HG03460 (cell line): ENCODE data around the gene DCTN2.
"Not testable (repeated sequence)": the region's sequence is repeated elsewhere in the genome, so short reads cannot be mapped to it uniquely, and the experiment has no call there.

Experiments used
- ATAC-seq: cut with Tn5 transposase; IDR thresholded peaks from one replicate; pipeline ENCODE4 v1.9.1; 2021; ENCODE audit not compliant: unreplicated experiment

Gene DCTN2

DNA sequence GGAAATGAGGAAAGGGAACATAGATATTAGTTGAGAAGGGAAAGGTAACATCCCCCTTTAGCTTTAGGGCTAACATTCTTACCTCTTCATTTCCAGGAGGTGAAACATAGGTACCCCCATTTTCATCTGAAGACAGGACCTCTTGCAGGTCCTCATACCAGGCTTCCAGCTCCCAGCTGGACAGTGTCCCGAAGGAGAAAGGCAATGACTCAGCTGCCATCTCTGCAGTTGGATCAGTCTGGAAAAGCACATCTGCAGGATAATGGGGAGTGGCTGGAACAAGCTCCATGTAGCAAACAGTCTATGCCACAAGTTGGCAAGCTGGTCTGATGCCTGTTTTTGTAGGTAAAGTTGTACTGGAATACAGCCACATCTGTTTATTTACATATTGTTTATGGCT, 29.8 kb downstream of the DCTN2 start:
- ATAC-seq, result no peak

DNA sequence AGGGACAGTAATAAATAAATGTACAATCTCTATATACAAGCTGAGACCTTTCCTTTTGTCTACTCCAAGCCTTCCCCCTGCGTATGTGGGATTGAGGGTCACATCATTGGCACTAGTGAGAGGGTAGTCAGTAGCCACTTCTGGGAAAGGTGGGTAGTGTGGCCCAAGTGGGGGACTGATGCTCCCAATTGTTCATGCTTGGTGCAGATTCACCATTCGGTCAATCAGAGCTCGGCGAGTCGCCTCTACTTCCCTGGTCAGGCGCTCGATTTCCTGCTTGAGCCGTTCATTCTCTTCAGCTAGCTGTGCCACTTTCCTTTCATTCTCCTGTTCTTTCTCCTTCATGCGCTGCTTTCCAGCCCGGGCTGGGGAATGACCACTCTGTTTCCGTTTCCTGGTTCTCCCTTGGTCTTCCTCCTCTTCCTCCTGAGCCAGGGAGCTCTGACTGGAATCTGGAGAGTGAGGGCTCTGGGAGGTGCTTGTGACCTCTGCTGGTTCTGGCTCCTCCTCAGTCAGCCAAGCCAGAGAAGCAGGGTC, 30.3 kb downstream of the DCTN2 start:
- no peak for ATAC-seq

DNA sequence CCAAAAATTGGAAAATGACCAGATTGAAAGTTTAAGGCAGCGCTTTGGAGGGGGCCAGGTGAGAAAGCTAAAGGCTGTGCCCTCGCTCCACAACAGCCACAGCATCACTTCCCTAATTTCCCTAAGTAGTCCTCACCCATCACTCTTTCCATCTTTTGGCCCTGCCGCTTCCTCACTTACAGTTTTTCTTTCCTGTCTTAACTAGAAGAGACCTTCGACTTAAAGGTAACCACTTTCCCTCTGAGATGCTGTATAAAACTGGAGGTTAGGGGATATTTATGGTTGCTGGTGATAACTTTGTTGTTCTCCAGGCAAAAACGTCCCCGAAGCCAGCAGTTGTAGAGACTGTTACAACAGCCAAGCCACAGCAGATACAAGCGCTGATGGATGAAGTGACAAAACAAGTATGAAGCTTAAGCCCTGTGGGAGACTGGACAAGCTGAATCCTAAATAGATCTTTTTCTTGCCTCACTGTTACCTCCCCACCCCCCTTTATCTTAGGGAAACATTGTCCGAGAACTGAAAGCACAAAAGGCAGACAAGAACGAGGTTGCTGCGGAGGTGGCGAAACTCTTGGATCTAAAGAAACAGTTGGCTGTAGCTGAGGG, 31.0 kb downstream of the DCTN2 start:
- ATAC-seq, result no peak

DNA sequence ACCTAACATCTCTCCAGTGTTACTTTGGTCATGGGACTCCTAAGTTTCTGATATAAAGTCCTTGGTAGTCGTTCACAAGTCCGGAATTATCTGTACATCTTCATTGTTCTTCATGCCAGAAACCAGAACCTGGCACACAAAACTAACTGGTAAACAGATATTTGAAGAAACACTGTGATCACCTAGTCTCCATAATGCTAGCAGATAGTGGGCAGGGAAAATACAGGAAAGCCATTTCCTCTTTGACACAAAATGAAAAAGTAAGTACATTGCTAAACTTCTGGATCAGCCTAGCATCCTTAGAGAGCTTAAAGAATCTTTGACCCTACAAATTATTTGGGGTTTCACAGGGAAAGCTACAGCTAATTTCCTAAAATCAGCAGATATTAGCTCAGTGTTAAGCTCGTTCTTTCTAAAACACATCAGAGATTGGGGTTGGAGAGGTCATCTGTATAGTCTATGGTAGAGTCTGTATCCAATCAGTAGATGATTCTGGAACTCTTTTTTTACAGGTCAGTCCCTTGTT, 31.5 kb downstream of the DCTN2 start:
- no peak for ATAC-seq

DNA sequence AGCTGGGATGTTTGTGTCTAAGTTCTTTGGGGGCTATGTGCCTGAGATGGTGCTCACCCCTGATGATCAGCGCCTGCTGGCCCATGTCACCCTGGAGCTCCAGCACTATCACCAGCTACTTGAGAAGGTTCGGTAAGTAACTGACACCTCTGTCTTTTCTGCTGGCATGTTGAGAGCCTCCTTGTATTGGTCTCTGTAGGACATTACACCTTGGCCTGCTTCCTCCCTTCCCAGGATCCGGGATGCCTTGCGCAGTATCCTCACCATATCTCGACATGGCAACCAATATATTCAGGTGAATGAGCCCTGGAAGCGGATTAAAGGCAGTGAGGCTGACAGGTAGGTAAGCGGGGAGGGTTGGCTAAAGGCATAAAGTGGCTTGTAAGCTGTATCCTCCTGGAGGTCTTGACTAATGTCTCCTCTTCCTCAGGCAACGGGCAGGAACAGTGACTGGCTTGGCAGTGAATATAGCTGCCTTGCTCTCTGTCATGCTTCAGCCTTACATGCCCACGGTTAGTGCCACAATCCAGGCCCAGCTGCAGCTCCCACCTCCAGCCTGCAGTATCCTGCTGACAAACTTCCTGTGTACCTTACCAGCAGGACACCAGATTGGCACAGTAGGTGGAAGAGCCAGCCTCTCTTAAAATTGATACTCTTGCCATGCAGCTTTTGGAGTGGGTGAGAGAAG, 32.1 kb downstream of the DCTN2 start:
- no peak for ATAC-seq

DNA sequence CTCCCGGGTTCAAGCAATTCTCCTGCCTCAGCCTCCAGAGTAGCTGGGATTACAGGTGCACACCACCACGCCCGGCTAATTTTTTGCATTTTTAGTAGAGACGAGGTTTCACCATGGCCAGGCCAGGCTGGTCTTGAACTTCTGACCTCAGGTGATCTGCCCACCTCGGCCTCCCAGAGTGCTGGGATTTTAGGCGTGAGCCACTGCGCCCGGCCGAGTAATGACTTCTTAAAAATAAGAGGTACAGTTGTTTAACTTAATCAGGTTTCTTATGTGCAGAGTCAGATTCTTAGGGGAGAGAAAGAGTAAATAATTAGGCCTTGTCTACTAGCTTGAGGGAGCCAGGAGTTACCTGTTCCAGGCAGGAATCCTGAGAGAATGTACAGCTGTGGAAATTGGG, 32.7 kb downstream of the DCTN2 start:
- ATAC-seq, result not testable (repeated sequence)

DNA sequence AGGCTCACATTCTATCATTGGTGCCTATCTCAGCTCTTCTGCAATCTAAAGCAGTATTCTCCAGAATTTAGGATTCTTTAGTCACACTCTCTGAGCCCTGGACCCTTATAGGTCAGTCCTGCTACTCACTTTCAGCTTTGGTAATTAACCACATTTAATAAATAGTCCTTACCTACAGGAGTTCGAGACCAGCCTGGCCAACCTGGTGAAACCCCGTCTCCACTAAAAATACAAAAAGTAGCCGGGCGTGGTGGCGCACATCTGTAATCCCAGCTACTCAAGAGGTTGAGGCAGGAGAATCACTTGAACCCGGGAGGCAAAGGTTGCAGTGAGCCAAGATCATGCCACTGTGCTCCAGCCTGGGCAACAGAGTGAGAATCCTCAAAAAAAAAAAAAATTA, 33.3 kb downstream of the DCTN2 start:
- not testable (repeated sequence) for ATAC-seq

DNA sequence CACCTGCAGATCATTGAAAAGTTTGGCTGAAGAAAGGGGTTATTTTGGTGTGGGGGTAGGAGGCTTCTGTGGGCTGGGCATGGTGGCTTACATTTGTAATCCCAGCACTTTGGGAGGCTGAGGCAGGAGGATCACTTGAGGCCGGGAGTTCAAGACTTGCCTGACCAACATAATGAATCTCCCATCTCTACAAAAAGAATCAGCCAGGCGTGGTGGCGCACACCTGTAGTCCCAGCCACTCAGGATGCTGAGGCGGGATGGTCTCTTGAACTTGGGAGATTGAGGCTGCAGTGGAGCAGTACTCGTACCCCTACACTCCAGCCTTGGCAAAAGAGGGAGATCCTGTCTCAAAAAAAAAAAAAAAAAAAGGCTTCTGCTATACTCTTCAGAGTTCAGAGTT, 33.7 kb downstream of the DCTN2 start:
- no peak for ATAC-seq

DNA sequence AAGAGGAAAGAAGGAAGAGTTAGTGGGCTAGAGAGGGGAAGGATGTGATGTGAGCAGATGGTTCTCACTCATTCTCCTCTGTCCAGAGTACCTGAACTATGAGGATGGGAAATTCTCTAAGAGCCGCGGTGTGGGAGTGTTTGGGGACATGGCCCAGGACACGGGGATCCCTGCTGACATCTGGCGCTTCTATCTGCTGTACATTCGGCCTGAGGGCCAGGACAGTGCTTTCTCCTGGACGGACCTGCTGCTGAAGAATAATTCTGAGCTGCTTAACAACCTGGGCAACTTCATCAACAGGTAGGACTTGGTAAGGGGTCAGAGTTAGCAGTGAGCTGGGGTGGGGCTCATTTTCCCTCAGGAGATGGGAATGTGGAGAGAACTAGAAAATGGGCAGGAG, 34.3 kb downstream of the DCTN2 start:
- ATAC-seq, result no peak

DNA sequence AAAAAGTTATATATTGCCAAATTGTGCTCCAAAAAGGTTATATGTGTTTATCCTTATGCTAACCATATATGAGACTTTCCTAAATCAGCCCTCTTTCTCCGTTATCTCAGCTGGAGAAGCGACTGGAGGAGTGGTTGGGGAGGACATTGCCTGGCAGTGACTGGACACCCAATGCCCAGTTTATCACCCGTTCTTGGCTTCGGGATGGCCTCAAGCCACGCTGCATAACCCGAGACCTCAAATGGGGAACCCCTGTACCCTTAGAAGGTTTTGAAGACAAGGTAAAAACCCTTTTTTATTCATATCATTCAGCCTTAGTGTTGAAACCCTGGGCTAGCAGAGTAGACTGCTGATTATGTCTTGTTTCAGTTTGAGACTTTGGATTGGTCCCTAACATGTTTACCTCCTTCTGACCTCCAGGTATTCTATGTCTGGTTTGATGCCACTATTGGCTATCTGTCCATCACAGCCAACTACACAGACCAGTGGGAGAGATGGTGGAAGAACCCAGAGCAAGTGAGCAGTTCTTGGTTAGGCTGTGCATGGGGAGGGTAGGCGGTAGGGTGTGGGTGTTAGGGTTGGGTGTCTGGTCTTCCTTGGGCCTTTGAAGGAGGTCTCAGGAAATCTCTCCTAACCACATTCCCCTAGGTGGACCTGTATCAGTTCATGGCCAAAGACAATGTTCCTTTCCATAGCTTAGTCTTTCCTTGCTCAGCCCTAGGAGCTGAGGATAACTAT, 35.2 kb downstream of the DCTN2 start:
- ATAC-seq, result no peak

DNA sequence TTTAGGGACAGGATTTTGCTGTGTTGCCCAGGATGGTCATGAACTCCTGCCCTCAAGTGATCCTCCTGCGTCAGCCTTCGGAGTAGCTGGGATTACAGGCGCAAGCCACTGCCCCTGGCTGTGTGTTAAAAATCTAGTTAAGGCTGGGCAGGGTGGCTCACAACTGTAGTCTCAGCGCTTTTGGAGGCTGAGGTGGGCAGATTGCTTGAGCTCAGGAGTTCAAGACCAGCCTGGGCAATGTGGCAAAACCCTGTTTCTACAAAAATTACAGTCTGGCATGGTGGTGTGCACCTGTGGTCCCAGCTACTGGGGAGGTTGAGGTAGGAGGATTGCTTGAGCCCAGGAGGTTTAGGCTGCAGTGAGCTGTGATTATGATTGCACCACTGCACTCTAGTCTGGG, 35.8 kb downstream of the DCTN2 start:
- no peak for ATAC-seq

DNA sequence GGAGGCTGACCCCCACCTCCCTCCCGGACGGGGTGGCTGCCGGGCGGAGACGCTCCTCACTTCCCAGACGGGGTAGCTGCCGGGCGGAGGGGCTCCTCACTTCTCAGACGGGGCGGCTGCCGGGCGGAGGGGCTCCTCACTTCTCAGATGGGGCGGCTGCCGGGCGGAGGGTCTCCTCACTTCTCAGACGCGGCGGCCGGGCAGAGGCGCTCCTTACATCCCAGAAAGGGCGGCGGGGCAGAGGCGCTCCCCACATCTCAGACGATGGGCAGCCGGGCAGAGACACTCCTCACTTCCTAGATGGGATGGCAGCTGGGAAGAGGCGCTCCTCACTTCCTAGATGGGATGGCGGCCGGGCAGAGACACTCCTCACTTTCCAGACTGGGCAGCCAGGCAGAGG, 39.2 kb downstream of the DCTN2 start:
- not testable (repeated sequence) for ATAC-seq

DNA sequence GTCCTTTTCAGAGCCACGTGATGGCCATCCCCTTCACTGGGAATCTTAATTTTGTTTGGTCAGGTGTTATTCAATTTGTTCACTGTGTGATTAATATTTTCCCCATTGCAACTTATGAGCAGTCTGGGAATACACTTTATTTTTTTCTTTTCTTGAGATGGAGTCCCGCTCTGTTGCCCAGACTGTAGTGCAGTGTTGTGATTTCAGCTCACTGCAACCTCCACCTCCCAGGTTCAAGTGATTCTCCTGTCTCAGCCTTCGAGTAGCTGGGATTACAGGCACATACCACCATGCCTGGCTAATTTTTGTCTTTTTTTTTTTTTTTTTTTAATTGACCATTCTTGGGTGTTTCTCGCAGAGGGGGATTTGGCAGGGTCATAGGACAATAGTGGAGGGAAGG, 40.5 kb downstream of the DCTN2 start:
- ATAC-seq, result not testable (repeated sequence)

DNA sequence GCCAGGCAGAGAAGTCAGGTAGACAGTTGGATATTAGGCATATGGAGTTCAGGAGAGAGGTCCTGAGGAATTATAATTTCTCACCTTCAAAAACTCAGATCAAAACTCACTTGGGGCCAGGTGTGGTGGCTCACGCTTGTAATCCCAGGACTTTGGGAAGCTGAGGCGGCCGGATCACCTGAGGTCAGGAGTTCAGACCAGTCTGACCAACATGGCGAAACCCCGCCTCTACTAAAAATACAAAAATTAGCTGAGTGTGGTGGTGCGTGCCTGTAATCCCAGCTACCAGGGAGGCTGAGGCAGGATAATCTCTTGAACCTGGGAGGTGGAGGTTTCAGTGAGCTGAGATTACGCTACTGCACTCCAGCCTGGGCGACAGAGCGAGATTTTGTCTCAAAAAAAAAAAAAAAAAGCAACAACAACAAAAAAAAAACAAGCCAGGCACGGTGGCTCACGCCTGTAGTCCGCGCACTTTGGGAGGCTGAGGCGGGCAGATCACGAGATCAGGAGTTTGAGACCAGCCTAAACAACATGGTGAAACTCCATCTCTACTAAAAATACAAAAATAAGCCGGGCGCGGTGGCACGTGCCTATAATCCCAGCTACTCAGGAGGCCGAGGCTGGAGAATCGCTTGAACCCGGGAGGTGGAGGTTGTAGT, 44.6 kb downstream of the DCTN2 start:
- ATAC-seq, result not testable (repeated sequence)

DNA sequence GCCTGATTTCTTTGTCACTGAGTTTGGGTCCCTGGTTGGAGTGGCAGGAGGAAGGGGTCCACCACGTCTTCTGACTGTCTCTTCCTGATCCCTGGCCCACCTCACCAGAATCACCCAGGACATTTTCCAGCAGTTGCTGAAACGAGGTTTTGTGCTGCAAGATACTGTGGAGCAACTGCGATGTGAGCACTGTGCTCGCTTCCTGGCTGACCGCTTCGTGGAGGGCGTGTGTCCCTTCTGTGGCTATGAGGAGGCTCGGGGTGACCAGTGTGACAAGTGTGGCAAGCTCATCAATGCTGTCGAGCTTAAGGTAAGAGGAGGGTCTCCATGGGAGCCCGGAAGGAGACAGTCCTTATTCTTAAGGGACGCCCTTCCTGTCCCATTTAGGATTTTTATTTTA, 46.8 kb downstream of the DCTN2 start:
- ATAC-seq, result no peak

DNA sequence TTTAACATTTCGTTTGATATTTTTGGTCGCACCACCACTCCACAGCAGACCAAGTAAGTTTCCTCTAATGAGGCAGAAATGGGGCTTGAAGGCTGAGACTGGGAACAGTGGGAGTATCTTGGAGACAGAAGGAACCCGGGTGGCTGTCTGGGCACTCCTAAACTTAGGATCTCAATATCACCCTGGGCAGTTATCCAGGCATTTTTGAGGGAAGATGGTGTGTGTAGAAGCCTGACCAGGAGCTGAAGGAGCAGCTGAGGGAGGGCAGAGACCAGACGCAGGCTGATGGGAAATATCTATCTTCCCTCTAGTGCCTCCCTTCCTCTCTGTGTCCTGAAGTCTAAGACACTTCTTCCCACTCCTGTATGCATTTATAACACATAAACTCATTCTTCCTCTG, 48.4 kb downstream of the DCTN2 start:
- ATAC-seq, result no peak

DNA sequence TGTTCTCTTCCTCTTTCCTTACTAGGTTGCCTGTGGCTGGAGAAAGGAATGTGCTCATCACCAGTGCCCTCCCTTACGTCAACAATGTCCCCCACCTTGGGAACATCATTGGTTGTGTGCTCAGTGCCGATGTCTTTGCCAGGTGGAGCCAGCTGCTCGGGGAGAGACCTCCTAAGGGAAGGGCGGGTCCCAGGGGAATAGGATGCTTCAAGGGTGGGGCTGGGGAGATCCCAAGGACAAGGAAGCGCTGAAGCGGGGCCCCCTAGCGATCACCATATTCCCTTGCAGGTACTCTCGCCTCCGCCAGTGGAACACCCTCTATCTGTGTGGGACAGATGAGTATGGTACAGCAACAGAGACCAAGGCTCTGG, 48.9 kb downstream of the DCTN2 start:
- no peak for ATAC-seq

DNA sequence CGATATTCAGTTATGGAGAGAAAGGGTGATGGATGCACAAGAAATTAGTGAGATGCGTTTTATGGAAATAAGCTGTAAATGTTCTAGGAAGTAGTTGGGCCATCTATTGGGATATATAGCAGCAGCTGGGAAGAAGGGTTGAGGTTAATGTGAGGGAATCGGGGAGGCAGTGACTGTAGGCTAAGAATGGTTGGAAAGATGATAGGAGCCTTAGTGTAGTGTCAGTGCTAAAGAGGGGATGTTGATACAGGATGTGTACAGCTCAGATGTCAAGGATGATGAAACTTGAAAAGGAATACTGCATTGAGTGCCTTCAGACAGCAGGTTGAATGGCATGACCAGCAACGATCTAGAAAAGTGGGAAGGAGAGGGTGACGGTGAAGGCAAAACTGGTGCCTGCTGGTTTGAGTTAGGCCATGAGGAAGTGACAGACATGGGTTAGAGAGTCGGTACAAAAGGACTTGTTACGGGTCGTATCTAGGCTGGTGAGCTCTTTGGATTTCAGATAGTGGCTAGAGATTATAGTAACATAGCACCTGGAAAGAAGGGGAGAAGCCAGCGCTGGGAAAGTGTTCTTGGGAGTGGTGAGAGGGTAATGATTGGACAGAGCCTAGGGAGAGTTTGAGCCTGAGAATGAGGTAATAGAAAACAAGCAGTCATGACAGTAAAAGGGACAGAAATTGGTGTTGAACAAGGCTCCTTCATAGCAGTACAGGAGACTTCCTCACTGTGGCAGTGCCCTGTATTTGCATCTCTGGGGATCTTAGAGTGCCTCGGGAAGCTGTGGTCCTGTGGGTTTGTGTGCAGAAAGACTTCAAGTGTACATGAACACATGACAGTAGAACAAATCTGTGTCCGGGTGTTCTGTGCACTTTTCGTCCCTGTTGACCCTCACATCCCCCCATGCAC, 49.5 kb downstream of the DCTN2 start:
- no peak for ATAC-seq

DNA sequence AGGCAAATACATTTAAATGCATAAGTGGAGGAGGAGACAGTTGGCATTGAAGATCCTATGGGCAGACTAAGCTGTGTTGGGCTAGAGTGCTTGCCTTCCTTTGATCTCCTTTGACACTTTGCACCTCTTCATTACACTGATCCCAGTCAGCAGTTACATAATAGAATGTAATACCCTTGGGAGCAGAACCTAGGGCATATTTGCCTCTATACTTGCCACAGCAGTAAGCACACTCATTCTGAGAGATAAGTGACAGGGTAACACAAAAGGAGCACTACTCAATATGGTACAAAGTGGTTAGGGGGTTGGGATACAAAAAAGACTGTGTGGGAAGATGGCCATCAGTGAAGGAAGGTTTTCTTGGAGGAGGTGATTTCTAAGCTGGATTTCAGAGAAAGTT, 50.2 kb downstream of the DCTN2 start:
- no peak for ATAC-seq

DNA sequence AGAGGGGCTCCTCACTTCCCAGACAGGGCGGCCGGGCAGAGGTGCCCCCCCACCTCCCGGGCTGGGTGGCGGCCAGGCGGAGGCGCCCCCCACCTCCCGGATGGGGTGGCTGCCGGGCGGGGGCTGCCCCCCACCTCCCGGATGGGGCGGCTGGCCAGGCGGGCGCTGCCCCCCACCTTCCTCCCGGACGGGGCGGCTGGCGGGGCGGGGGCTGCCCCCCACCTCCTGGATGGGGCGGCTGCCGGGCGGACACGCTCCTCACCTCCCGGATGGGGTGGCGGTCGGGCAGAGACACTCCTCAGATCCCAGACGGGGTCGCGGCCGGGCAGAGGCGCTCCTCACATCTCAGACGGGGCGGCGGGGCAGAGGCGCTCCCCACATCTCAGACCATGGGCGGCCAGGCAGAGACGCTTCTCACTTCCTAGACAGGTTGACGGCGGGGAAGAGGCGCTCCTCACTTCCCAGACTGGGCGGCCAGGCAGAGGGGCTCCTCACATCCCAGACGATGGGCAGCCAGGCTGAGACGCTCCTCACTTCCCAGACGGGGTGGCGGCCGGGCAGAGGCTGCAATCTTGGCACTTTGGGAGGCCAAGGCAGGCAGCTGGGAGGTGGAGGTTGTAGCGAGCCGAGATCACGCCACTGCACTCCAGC, 51.8 kb downstream of the DCTN2 start:
- not testable (repeated sequence) for ATAC-seq
